Liver (tissue), 3 donors: ENCODE results near the gene PXDN.

Source experiments
- CTCF ChIP-seq: fragments of 150-350 bp; IDR thresholded peaks from 2 replicates; pipeline ENCODE4 v1.5.1; 2017; ENCODE audit warnings: improper control_type of control experiment, low read depth, low read length; ENCODE audit not compliant: missing input control
- RAD21 ChIP-seq, 2 donors: IDR thresholded peaks; 2 replicates each; pipeline ENCODE4 v1.6.1; 2016; ENCODE audit warnings: antibody characterized with exemption in 2 of 2, mild to moderate bottlenecking in 2 of 2
- REST ChIP-seq: IDR thresholded peaks from 2 replicates; pipeline ENCODE4 v1.6.1; 2016; ENCODE audit warnings: antibody characterized with exemption, mild to moderate bottlenecking
- TAF1 ChIP-seq: conservative IDR thresholded peaks from 2 replicates; pipeline ENCODE4 v1.6.1; 2016; ENCODE audit warnings: antibody characterized with exemption, mild to moderate bottlenecking
- YY1 ChIP-seq: IDR thresholded peaks from 2 replicates; pipeline ENCODE4 v1.6.1; 2016; ENCODE audit warnings: antibody characterized with exemption, mild to moderate bottlenecking
- TF ChIP-seq, protein P1 (sequence below): IDR thresholded peaks from 2 replicates; pipeline ENCODE4 v1.6.1; 2016; ENCODE audit warnings: antibody characterized with exemption
- donor health status: healthy.
- donor health status: healthy.

DNA sequence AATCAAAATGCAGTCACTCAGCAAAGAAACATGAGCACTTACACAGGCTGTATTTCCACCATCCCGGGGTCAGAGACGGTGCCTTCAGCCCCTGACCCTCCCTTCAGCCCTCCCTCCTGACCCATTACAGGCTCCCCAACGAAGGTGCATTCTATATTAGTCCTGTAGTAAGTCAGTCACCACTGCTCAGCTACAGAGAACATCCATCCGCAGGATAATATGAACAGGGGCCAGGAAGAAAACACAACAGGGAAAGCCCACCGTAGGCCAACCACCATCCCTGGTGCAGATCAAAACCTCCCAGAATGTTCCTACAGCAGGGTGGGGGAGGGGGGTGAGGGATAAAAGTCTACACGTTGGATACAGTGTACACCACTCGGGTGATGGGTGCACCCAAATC lies 15.1 kb downstream of the PXDN start:
- TF ChIP-seq, protein P1, sequence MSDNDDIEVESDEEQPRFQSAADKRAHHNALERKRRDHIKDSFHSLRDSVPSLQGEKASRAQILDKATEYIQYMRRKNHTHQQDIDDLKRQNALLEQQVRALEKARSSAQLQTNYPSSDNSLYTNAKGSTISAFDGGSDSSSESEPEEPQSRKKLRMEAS: no peak
- TF ChIP-seq CTCF (no peak), RAD21 (IDR thresholded peaks at IDR 0.05) (no peak), REST (no peak), TAF1 (no peak), YY1 (no peak)
